GM23338 (cell line): Measurements from ENCODE around the gene PLAAT1. TPM values are rescaled to one million over a fixed set of nuclear protein-coding genes. Genes with fewer than 3 reads are reported as not detected.

ENCODE experiments used
- ATAC-seq: fragments of 200-7000 bp; cut with Tn5 transposase; 3 replicates; pipeline ENCODE4 v1.9.1; 2020
- DNase-seq: peaks from one replicate; pipeline ENCODE4 v3.0.0-alpha.2; 2015; ENCODE audit warnings: low spot score
- H2AFZ ChIP-seq: fragments of 200-600 bp; sonication (generic); 2 replicates; pipeline ENCODE4 v1.8.0; 2016; ENCODE audit warnings: antibody characterized with exemption, mild to moderate bottlenecking, moderate library complexity
- H3F3A ChIP-seq: fragments of 200-600 bp; sonication (generic); replicated peaks from 2 replicates; pipeline ENCODE4 v1.8.0; 2017; ENCODE audit warnings: antibody characterized with exemption, mixed run types, low read depth
- H3K27ac ChIP-seq: fragments of 200-600 bp; sonication (generic); 2 replicates; pipeline ENCODE4 v1.6.1; 2016; ENCODE audit warnings: low read depth
- H3K27me3 ChIP-seq: fragments of 200-600 bp; sonication (generic); 2 replicates; pipeline ENCODE4 v1.8.0; 2016; ENCODE audit warnings: mild to moderate bottlenecking, mixed run types, moderate library complexity; ENCODE audit not compliant: insufficient read depth
- H3K36me3 ChIP-seq: fragments of 200-600 bp; sonication (generic); 2 replicates; pipeline ENCODE4 v1.8.0; 2016; ENCODE audit warnings: mild to moderate bottlenecking; ENCODE audit not compliant: insufficient read depth
- H3K4me1 ChIP-seq: fragments of 200-600 bp; sonication (generic); 2 replicates; pipeline ENCODE4 v1.8.0; 2016; ENCODE audit warnings: mild to moderate bottlenecking, moderate library complexity; ENCODE audit not compliant: insufficient read depth
- H3K4me2 ChIP-seq: fragments of 200-600 bp; sonication (generic); 2 replicates; pipeline ENCODE4 v1.7.1; 2017; ENCODE audit warnings: mixed run types
- H3K4me3 ChIP-seq: fragments of 200-600 bp; sonication (generic); 2 replicates; pipeline ENCODE4 v1.6.1; 2016; ENCODE audit warnings: mixed run types
- H3K79me2 ChIP-seq: fragments of 200-600 bp; sonication (generic); replicated peaks from 2 replicates; pipeline ENCODE4 v1.8.0; 2017; ENCODE audit warnings: mild to moderate bottlenecking; ENCODE audit not compliant: insufficient read depth
- H3K9me2 ChIP-seq: fragments of 200-600 bp; sonication (generic); 2 replicates; pipeline ENCODE4 v1.8.0; 2017; ENCODE audit not compliant: insufficient read depth
- H4K20me1 ChIP-seq: fragments of 200-600 bp; sonication (generic); replicated peaks from 2 replicates; pipeline ENCODE4 v1.8.0; 2017; ENCODE audit warnings: mild to moderate bottlenecking; ENCODE audit not compliant: insufficient read depth
- H3K27ac Mint-ChIP-seq: 2 replicates; pipeline ENCODE4 v1.8.0; 2020; ENCODE audit warnings: inconsistent platforms, mild to moderate bottlenecking, moderate library complexity, mixed read lengths
- H3K27me3 Mint-ChIP-seq: 3 replicates; pipeline ENCODE4 v1.8.0; 2022; ENCODE audit warnings: low read depth, mild to moderate bottlenecking, moderate library complexity, mixed read lengths, inconsistent platforms; ENCODE audit not compliant: insufficient read depth, poor library complexity
- H3K36me3 Mint-ChIP-seq: 3 replicates; pipeline ENCODE4 v1.8.0; 2021; ENCODE audit warnings: low read depth, mild to moderate bottlenecking, inconsistent platforms, moderate library complexity, mixed read lengths
- H3K4me1 Mint-ChIP-seq: 3 replicates; pipeline ENCODE4 v1.8.0; 2020; ENCODE audit warnings: mild to moderate bottlenecking, inconsistent platforms, mixed read lengths
- H3K4me3 Mint-ChIP-seq: 3 replicates; pipeline ENCODE4 v1.8.0; 2021; ENCODE audit warnings: moderate library complexity, mild to moderate bottlenecking, inconsistent platforms, mixed read lengths
- H3K9me3 Mint-ChIP-seq: 3 replicates; pipeline ENCODE4 v1.8.0; 2020; ENCODE audit warnings: moderate library complexity, mild to moderate bottlenecking, inconsistent platforms, mixed read lengths
- CREB1 ChIP-seq: fragments of 250-450 bp; sonication (Bioruptor Pico); IDR thresholded peaks from 2 replicates; pipeline ENCODE4 v1.5.0; 2020; ENCODE audit warnings: low read depth, mild to moderate bottlenecking, moderate library complexity
- EZH2 ChIP-seq: fragments of 200-600 bp; sonication (generic); IDR thresholded peaks from one replicate; pipeline ENCODE4 v1.8.0; 2017; ENCODE audit warnings: antibody characterized with exemption, mild to moderate bottlenecking, low read depth; ENCODE audit not compliant: unreplicated experiment
- JUNB ChIP-seq: IDR thresholded peaks from one replicate; pipeline ENCODE4 v1.6.1; 2016; ENCODE audit warnings: antibody characterized with exemption; ENCODE audit not compliant: unreplicated experiment
- STAT1 ChIP-seq: IDR thresholded peaks from one replicate; pipeline ENCODE4 v1.6.1; 2016; ENCODE audit warnings: antibody characterized with exemption; ENCODE audit not compliant: unreplicated experiment
- ZNF114 ChIP-seq: fragments of 250-450 bp; sonication (Bioruptor Pico); IDR thresholded peaks from 2 replicates; pipeline ENCODE4 v1.5.0; 2020; ENCODE audit warnings: mild to moderate bottlenecking, moderate library complexity
- ZNF331 ChIP-seq: fragments of 250-450 bp; sonication (Bioruptor Pico); IDR thresholded peaks from 2 replicates; pipeline ENCODE4 v1.5.0; 2020; ENCODE audit warnings: low read depth, mild to moderate bottlenecking, moderate library complexity
- polyA plus RNA-seq: library from polyadenylated mRNA; unstranded; fragments of >200 nt; fragmentation: Nextera tagmentation; extraction: Ambion mirVana; gene quantifications from 2 replicates; pipeline ENCODE4 v1.2.1, GENCODE V29; 2016
- total RNA-seq: library from RNA; depleted of rRNA; stranded (reverse); fragments of >200 nt; shearing (Covaris generic); gene quantifications from 2 replicates; pipeline ENCODE4 v1.2.3, GENCODE V29; 2014
- TF ChIP-seq, protein P1 (sequence below): fragments of 250-450 bp; sonication (Bioruptor Pico); IDR thresholded peaks from 2 replicates; pipeline ENCODE4 v1.5.0; 2020; ENCODE audit warnings: mild to moderate bottlenecking, moderate library complexity

The PLAAT1 gene
- total and polyA plus RNA-seq, 2 experiments from 2014 or later: 5.4 to 6.7 TPM

DNA sequence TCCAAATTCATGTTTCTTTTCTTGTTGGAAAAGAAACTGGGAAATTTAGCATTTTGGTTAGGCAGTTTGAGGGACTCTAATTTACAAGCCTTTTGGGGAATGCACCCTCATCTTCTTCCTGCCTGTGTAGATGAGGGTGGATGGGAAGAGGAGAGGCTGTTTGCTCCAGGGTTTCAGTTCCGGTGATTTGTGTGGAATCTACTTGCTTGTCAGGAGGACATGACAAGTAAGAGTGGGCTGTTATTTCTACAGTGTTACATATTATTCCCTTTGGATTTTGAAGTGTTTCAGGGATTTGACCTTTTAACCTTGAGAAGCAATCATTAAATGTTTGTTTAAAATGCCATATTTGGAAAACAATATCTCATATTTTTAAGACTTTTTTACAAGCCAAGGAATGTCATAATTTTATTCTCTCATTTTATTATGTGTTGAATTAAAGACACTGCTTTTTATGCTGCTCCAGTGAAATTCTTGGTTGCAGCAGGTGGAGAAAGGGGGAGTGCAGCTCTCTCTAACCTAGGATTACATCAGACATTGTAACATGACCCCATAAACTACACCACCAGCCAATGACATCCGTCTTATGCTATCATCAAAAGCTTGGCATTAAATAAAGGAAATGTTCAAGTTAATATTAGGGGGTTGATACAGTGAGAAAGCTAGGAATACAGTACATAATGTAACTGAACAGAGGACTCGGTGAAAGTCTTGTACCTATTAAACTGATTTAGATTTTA lies 30.2 kb downstream of the PLAAT1 start (continued):
- TF ChIP-seq, protein P1, sequence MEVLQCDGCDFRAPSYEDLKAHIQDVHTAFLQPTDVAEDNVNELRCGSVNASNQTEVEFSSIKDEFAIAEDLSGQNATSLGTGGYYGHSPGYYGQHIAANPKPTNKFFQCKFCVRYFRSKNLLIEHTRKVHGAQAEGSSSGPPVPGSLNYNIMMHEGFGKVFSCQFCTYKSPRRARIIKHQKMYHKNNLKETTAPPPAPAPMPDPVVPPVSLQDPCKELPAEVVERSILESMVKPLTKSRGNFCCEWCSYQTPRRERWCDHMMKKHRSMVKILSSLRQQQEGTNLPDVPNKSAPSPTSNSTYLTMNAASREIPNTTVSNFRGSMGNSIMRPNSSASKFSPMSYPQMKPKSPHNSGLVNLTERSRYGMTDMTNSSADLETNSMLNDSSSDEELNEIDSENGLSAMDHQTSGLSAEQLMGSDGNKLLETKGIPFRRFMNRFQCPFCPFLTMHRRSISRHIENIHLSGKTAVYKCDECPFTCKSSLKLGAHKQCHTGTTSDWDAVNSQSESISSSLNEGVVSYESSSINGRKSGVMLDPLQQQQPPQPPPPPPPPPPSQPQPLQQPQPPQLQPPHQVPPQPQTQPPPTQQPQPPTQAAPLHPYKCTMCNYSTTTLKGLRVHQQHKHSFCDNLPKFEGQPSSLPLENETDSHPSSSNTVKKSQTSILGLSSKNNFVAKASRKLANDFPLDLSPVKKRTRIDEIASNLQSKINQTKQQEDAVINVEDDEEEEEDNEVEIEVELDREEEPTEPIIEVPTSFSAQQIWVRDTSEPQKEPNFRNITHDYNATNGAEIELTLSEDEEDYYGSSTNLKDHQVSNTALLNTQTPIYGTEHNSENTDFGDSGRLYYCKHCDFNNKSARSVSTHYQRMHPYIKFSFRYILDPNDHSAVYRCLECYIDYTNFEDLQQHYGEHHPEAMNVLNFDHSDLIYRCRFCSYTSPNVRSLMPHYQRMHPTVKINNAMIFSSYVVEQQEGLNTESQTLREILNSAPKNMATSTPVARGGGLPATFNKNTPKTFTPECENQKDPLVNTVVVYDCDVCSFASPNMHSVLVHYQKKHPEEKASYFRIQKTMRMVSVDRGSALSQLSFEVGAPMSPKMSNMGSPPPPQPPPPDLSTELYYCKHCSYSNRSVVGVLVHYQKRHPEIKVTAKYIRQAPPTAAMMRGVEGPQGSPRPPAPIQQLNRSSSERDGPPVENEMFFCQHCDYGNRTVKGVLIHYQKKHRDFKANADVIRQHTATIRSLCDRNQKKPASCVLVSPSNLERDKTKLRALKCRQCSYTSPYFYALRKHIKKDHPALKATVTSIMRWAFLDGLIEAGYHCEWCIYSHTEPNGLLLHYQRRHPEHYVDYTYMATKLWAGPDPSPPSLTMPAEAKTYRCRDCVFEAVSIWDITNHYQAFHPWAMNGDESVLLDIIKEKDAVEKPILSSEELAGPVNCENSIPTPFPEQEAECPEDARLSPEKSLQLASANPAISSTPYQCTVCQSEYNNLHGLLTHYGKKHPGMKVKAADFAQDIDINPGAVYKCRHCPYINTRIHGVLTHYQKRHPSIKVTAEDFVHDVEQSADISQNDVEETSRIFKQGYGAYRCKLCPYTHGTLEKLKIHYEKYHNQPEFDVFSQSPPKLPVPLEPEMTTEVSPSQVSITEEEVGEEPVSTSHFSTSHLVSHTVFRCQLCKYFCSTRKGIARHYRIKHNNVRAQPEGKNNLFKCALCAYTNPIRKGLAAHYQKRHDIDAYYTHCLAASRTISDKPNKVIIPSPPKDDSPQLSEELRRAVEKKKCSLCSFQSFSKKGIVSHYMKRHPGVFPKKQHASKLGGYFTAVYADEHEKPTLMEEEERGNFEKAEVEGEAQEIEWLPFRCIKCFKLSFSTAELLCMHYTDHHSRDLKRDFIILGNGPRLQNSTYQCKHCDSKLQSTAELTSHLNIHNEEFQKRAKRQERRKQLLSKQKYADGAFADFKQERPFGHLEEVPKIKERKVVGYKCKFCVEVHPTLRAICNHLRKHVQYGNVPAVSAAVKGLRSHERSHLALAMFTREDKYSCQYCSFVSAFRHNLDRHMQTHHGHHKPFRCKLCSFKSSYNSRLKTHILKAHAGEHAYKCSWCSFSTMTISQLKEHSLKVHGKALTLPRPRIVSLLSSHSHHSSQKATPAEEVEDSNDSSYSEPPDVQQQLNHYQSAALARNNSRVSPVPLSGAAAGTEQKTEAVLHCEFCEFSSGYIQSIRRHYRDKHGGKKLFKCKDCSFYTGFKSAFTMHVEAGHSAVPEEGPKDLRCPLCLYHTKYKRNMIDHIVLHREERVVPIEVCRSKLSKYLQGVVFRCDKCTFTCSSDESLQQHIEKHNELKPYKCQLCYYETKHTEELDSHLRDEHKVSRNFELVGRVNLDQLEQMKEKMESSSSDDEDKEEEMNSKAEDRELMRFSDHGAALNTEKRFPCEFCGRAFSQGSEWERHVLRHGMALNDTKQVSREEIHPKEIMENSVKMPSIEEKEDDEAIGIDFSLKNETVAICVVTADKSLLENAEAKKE (CRISPR knock-in tag): no peak

DNA sequence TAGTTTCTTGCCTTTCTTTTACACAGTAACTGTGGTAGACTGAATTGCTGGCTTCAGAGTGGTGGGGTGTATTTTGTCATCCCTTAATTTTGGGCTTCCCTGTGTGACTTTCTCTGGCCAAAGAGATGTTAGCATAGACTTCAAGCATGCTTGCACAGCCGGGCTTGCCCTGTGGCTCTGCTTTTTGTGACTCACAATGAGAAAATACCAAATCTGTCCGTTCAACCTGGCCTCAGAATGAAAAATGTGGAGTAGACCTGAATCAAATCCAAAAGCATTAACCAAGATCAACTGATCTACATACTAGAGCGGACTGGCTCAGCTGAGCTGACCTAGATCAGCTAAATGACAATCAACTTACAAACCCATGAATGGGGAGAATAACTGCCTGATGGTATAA lies 51.4 kb downstream of the PLAAT1 start:
- Histone ChIP-seq H3K27ac (no peak overlapping the region), H3F3A (no peaks in the 10 kb centered on the region), H3K27me3 (no peaks in the 10 kb centered on the region), H3K36me3 (peaks cover 6% of the 10 kb centered on the region), H3K79me2 (no peaks in the 10 kb centered on the region), H3K4me1 (no peaks in the 10 kb centered on the region), H2AFZ (no peak overlapping the region), H3K9me2 (peaks cover 6% of the 10 kb centered on the region; the same call in 1 of the 2 replicates), H4K20me1 (no peaks in the 10 kb centered on the region), H3K4me2 (no peak overlapping the region), H3K4me3 (no peak overlapping the region)
- H3K27me3 Mint-ChIP-seq: no peaks in the 10 kb centered on the region
- ATAC-seq (no peak), DNase-seq (no peak)
- no peak overlapping the region for H3K27ac Mint-ChIP-seq
- peaks cover 22% of the 10 kb centered on the region for H3K36me3 Mint-ChIP-seq
- H3K4me3 Mint-ChIP-seq: no peak overlapping the region
- H3K9me3 Mint-ChIP-seq: peaks cover 30% of the 10 kb centered on the region
- no peaks in the 10 kb centered on the region for H3K4me1 Mint-ChIP-seq
- TF ChIP-seq, protein P1 (CRISPR knock-in tag): no peak
- no peak for TF ChIP-seq STAT1
- no peak for TF ChIP-seq JUNB
- no peak for TF ChIP-seq EZH2
- no peak for TF ChIP-seq ZNF331
- TF ChIP-seq ZNF114: no peak
- TF ChIP-seq CREB1 (CRISPR knock-in tag): no peak
